ENCODE results near the gene C9orf85. TPM values are rescaled to one million over a fixed set of nuclear protein-coding genes. Genes with fewer than 3 reads are reported as not detected.
A peak's percentile ranks its signal among the peaks of the same experiment; 100 is the strongest.

Gene C9orf85
- total and polyA plus RNA-seq, 8 donors = 8.3 to 20.8 (median 18.2) TPM

GRCh38 chr9:72022841-72023240 is 111.4 kb downstream of the C9orf85 start:
- Histone ChIP-seq H3K27ac (no peak overlapping the region), H3K4me1 (no peaks in the 10 kb centered on the region), H3K4me3 (no peak overlapping the region), H3K36me3 (no peaks in the 10 kb centered on the region), H3K9me3 (no peaks in the 10 kb centered on the region), H3K27me3 (no peaks in the 10 kb centered on the region)
- no peak for TF ChIP-seq CTCF (IDR thresholded peaks at IDR 0.05)
- intact Hi-C loops (cut with DNase I) = loop anchor here in 1 of 2 donors (10.0 kb wide), 1 partner anchor 208 kb away; no protein-coding TSS in a partner anchor
- ATAC-seq = peak; percentile 78
- no peak for DNase-seq

Other genes starting within 250 kb of the C9orf85 start
- 100 to 1,000 TPM in 1 of 2 donors, 10 to 100 TPM in 1; 93.5 to 111 TPM for gene CEMIP2, start 143.1 kb upstream of the C9orf85 start, total RNA-seq
- 10 to 100 TPM; 48.0 to 58.3 (median 51.0) TPM for gene CEMIP2, start 143.1 kb upstream of the C9orf85 start, polyA plus RNA-seq (ENCODE audit: insufficient read length in 6 of 6)
- gene ABHD17B, start 446 bp upstream of the C9orf85 start, total RNA-seq = 10 to 100 TPM; 13.6 to 14.9 TPM
- 10 to 100 TPM; 24.8 to 27.5 (median 26.1) TPM for gene ABHD17B, start 446 bp upstream of the C9orf85 start, polyA plus RNA-seq (ENCODE audit: insufficient read length in 6 of 6)
- not detected for gene C9orf57, start 149.0 kb downstream of the C9orf85 start, total RNA-seq
- gene C9orf57, start 149.0 kb downstream of the C9orf85 start, polyA plus RNA-seq (ENCODE audit: insufficient read length in 6 of 6) = under 1 TPM in 1 of 6 donors, not detected in 5; 0.10 TPM
- gene GDA, start 237.8 kb downstream of the C9orf85 start, total RNA-seq = under 1 TPM in 1 of 2 donors, not detected in 1; 0.08 TPM
- under 1 TPM; 0.09 to 0.31 (median 0.18) TPM for gene GDA, start 237.8 kb downstream of the C9orf85 start, polyA plus RNA-seq (ENCODE audit: insufficient read length in 6 of 6)